Stimulated activated naive CD8-positive, alpha-beta T cell treated with anti-CD3 and anti-CD28 coated beads, Interleukin-15, Interleukin-2, amounts not matched to agents 100 U/mL and 50 U/mL, for 24 hours (primary cell): Measurements from ENCODE around the gene RPS26.
"Not testable (repeated sequence)": the region's sequence is repeated elsewhere in the genome, so short reads cannot be mapped to it uniquely, and the experiment has no call there.

Source experiments
- ATAC-seq: fragments of 150-1000 bp; cut with Tn5 transposase; one replicate; pipeline ENCODE4 v1.10.0; 2021
- DNase-seq: peaks from one replicate; pipeline ENCODE4 v3.0.0; 2021

Gene RPS26

GRCh38 chr12:56021889-56022497 lies 19.7 kb upstream of the RPS26 start:
- ATAC-seq (no peak), DNase-seq (no peak)

GRCh38 chr12:56028511-56029165 lies 13.1 kb upstream of the RPS26 start:
- ATAC-seq = no peak

GRCh38 chr12:56029166-56029519 lies 12.6 kb upstream of the RPS26 start:
- no peak for DNase-seq
- no peak for ATAC-seq

More at GRCh38 chr12:56028511-56029165, 13.1 kb upstream of the RPS26 start:
- DNase-seq = no peak

- DNase-seq = peak; percentile 56
- no peak for ATAC-seq
Measured at GRCh38 chr12:56029666-56030293, 11.9 kb upstream of the RPS26 start.

- DNase-seq = peak; percentile 56
- peak; percentile 73 for ATAC-seq
Measured at GRCh38 chr12:56031987-56032386, 9.7 kb upstream of the RPS26 start.

- ATAC-seq (peak; percentile 71), DNase-seq (peak; percentile 61)
Measured at GRCh38 chr12:56034586-56035332, 7.0 kb upstream of the RPS26 start.

GRCh38 chr12:56037161-56037560 lies 4.6 kb upstream of the RPS26 start:
- DNase-seq = no peak
- ATAC-seq = no peak

- no peak for ATAC-seq
Measured at GRCh38 chr12:56038022-56038655, 3.6 kb upstream of the RPS26 start.

GRCh38 chr12:56040151-56040550 lies 1.6 kb upstream of the RPS26 start:
- peak; percentile 77 for ATAC-seq

More at GRCh38 chr12:56038022-56038655, 3.6 kb upstream of the RPS26 start:
- DNase-seq = no peak

GRCh38 chr12:56040963-56041551 lies 661 bp upstream of the RPS26 start:
- ATAC-seq = no peak

More at GRCh38 chr12:56040151-56040550, 1.6 kb upstream of the RPS26 start:
- DNase-seq = peak; percentile 32

GRCh38 chr12:56042430-56042813 lies 704 bp downstream of the RPS26 start:
- DNase-seq, ATAC-seq: not testable (repeated sequence)

More at GRCh38 chr12:56040963-56041551, 661 bp upstream of the RPS26 start:
- peak; percentile 16 for DNase-seq

GRCh38 chr12:56042843-56043242 lies 1.1 kb downstream of the RPS26 start:
- DNase-seq (no peak), ATAC-seq (no peak)

GRCh38 chr12:56046027-56046780 lies 4.5 kb downstream of the RPS26 start:
- ATAC-seq = no peak
- peak; percentile 15 for DNase-seq

- ATAC-seq (no peak), DNase-seq (no peak)
Measured at GRCh38 chr12:56053407-56053893, 11.7 kb downstream of the RPS26 start.

- not testable (repeated sequence) for ATAC-seq, DNase-seq
Measured at GRCh38 chr12:56059964-56060363, 18.2 kb downstream of the RPS26 start.

- no peak for ATAC-seq
- DNase-seq = no peak
Measured at GRCh38 chr12:56061982-56062381, 20.3 kb downstream of the RPS26 start.

GRCh38 chr12:56062996-56063395 lies 21.3 kb downstream of the RPS26 start:
- DNase-seq (no peak), ATAC-seq (no peak)

- ATAC-seq (no peak), DNase-seq (no peak)
Measured at GRCh38 chr12:56071648-56072047, 29.9 kb downstream of the RPS26 start.

GRCh38 chr12:56074396-56074795 lies 32.7 kb downstream of the RPS26 start:
- ATAC-seq (no peak), DNase-seq (no peak)

GRCh38 chr12:56077966-56078365 lies 36.2 kb downstream of the RPS26 start:
- not testable (repeated sequence) for ATAC-seq, DNase-seq

- DNase-seq = no peak
- ATAC-seq = no peak
Measured at GRCh38 chr12:56078427-56078826, 36.7 kb downstream of the RPS26 start.
